H1 (cell line): Measurements from ENCODE around the gene APP. TPM values are rescaled to one million over a fixed set of nuclear protein-coding genes. Genes with fewer than 3 reads are reported as not detected.
A peak's percentile ranks its signal among the peaks of the same experiment; 100 is the strongest.

Experiments
- ATF2 ChIP-seq: IDR thresholded peaks from 2 replicates; pipeline ENCODE4 v1.6.1; 2012; ENCODE audit warnings: low read length, inconsistent platforms
- HDAC6 ChIP-seq: IDR thresholded peaks from one replicate; pipeline ENCODE4 v1.7.1; 2012; ENCODE audit warnings: low read depth, mild to moderate bottlenecking, inconsistent platforms, low read length, moderate library complexity
- JUN ChIP-seq: IDR thresholded peaks from 2 replicates; pipeline ENCODE4 v1.6.1; 2011; ENCODE audit warnings: low read depth, mild to moderate bottlenecking, improper control_type of control experiment, low read length
- KDM4A ChIP-seq: IDR thresholded peaks from one replicate; pipeline ENCODE4 v1.7.1; 2012; ENCODE audit warnings: low read depth, mild to moderate bottlenecking, moderate library complexity, low read length, inconsistent platforms; ENCODE audit not compliant: severe bottlenecking
- RAD21 ChIP-seq, 2 experiments: IDR thresholded peaks in 1 of 2; conservative IDR thresholded peaks in 1 of 2; 2 replicates each; pipeline ENCODE4 v1.6.1; 2011; ENCODE audit warnings: low read depth in 2 of 2, low read length in 2 of 2, improper control_type of control experiment in 1 of 2, inconsistent platforms in 1 of 2, mild to moderate bottlenecking in 1 of 2, moderate library complexity in 1 of 2
- polyA plus RNA-seq, 7 experiments: library from polyadenylated mRNA; depleted of rRNA in 3 of 7; stranded (reverse) in 5 of 7; unstranded in 2 of 7; fragments of >200 nt in 5 of 7; fragments of 200-250 nt in 2 of 7; gene quantifications; 1 replicate in 5 of 7; 2 replicates in 1 of 7; 4 replicates in 1 of 7; pipeline versions ENCODE4 v1.2.1 to v1.2.3, GENCODE V29; 2011 to 2013; ENCODE audit warnings: missing spikeins in 2 of 7, mixed read lengths in 2 of 7
- total RNA-seq: library from RNA; stranded (reverse); fragmentation: NEBNext Ultra II Directional; extraction: Animal tissue kit (Norgen Biotek cat#: 25700); gene quantifications from 2 replicates; pipeline ENCODE4 v1.2.1, GENCODE V29; 2021

Gene APP
- total and polyA plus RNA-seq, 2 of the 8 experiments (the other 6 are each of a cell fraction or from before 2014, with no cell fraction given) = 375 to 551 TPM

GRCh38 chr21:26169611-26170470 lies 729 bp downstream of the APP start (continued):
- TF ChIP-seq ATF2 = no peak
- no peak for TF ChIP-seq HDAC6
- peak; percentile 9 for TF ChIP-seq KDM4A
- no peak for TF ChIP-seq JUN
- peak in 1 of 2 experiments; percentile 4; a peak in 1 of 4 replicates for TF ChIP-seq RAD21 (IDR thresholded peaks at IDR 0.05 in 1 of 2, conservative IDR thresholded peaks at IDR 0.05 in 1 of 2; ENCODE audit: low read depth in 2 of 2, low read length in 2 of 2)
- TF ChIP-seq, all 59 proteins: peak for 10
